GM12874 (cell line): ENCODE measurements around the gene GPR101.

ENCODE experiments used
- TF ChIP-seq, protein P1 (sequence below): IDR thresholded peaks from 2 replicates; pipeline ENCODE4 v1.5.1; 2011; ENCODE audit warnings: low read depth, mild to moderate bottlenecking, control low read depth, low read length, moderate library complexity; ENCODE audit not compliant: insufficient read depth

The GPR101 gene

DNA sequence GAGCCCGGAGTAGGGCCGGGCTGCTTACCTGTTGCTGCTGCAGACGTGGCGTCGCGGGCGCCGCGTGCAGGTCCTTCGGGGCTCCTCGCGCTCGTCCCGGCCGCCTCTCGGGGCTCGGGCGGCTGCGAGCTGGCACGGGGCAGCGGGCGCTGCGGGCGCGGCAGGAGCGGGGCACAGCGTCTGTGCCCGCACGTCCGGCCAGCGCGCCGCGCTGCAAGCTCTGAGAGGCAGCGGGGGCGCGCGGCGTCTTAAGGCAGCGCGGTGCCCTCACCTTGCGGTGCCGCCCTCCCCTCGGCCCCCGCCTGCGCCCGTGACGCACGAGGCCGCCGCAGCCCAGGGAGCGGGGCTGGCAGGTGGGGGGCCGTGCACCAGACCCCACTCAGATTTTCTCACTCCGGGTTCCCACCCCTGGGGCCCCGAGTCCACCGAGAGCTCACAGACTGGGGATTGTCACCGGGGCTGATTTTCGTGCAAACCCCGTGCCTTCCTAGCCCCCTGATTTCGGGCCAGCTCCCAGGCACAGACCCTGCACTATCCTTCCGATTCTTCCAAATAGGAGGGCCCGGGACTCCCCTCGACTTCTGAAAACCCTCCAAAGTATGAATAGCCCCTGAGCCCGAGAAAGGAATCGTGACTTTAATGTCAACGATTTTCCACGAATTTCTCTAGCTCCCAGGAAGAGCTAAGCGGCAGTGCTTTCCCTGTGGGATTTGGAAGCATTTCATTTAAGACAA lies at the start of gene GPR101:
GPR101 (minus strand) TSS at position 222 of the 734 bp plus-strand sequence. CDS start 2,321 bp downstream, outside the sequence.
- TF ChIP-seq, protein P1, sequence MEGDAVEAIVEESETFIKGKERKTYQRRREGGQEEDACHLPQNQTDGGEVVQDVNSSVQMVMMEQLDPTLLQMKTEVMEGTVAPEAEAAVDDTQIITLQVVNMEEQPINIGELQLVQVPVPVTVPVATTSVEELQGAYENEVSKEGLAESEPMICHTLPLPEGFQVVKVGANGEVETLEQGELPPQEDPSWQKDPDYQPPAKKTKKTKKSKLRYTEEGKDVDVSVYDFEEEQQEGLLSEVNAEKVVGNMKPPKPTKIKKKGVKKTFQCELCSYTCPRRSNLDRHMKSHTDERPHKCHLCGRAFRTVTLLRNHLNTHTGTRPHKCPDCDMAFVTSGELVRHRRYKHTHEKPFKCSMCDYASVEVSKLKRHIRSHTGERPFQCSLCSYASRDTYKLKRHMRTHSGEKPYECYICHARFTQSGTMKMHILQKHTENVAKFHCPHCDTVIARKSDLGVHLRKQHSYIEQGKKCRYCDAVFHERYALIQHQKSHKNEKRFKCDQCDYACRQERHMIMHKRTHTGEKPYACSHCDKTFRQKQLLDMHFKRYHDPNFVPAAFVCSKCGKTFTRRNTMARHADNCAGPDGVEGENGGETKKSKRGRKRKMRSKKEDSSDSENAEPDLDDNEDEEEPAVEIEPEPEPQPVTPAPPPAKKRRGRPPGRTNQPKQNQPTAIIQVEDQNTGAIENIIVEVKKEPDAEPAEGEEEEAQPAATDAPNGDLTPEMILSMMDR, result no peak

DNA sequence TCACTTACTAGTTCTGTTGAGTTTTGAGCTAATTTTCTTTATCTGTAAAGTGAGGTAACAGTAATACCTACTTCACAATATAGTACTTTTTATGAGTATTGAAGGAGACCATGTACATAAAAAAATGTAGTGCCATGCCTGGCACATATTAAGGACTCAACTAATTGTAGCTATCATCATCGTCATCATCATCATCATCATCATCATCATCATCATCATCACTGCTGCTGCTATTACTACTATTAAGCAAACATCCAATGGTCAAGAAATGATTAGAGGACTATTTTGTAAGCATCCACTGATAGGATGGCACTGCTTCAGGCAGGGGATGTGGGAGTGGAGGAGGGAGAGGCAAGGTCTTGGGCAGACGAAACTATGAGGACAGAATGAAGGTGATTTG lies 47.4 kb upstream of the GPR101 start:
- TF ChIP-seq, protein P1, result no peak

DNA sequence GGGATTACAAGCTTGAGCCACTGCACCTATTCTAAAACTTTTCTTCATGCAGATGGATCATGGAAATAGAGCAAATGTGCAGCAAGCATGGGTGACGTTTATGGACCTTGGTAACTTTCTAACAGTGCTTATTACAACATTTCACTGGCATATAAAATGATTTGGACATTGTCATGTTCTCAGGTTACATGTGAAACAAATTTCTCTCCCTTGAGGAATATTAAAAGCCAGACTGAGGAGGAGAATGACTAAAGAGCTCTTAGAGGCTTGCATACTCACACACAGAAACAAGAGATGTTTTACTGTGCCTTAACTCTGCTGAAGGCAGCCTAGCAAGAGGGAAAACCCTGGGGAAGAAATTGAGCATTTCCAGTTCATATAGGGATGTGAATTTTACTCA lies 38.6 kb upstream of the GPR101 start:
- TF ChIP-seq, protein P1, result no peak

DNA sequence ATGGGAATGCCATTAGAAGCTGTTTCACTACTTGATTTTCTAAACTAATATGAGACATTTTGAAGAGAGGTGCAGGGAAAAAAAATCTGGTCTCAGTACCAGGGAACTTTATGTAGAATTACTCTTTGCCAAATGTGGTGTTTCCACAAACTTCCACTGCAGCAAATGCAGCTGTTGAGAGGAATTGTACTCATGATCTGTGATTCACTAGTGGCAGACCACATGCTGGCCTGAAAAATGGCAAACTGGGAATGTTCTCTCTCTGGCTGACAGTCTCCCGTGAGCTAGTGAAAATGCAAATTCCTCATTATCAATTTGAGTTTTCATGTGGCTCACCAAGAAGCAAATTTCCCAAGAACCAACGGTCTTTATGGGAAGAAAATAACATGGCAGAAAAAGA lies 37.8 kb upstream of the GPR101 start:
- TF ChIP-seq, protein P1, result no peak

DNA sequence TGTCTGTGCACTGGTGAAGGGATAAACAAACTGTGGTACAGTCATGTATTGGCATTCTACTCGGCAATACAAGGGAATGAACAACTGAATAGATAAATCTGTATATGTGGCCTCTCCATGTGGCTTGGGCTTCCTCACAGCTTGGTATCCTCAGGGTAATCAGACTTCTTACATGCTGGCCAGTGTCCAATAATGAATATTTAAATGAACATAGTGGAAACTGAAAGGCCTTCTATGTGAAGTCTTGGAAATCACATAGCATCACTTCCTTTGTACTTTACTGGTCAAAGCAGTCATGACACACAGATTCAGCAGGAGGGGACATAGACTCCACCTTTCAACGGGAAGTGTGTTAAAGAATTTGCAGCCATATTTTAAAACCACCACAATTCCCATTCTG lies 33.4 kb upstream of the GPR101 start:
- TF ChIP-seq, protein P1, result no peak

DNA sequence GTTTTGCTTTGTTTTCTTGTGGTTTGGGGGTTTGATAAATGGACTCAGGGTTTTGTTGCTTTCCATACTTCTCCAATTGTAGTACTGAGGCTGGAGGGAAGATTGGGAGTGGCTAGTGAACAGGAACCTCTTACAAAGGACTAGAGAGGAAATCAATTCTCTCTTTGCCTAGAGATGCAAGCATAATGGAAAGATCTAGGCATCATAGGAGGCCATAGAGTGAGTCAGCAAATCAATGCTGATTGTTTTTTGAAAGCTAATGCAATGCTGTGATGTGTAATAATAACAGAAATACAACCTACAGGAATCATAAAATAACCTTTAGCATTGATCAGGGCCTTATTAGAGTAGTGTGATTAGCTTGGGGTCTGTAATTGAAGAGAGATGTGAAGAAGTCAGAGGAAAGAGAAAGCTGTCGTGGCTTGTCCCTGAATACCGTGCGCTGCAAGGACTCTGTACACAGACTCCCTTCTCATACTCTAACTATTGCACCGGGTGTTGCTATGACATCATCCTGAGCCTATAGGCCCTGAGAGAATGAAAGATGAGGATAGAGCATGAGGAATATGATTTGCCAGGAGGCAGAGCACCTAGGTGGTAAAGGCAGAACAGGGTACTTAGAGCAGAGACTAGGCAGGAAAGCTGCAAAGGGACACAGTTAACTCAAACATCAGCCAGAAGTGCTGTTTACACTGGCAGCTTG lies 29.3 kb upstream of the GPR101 start:
- TF ChIP-seq, protein P1, result no peak

DNA sequence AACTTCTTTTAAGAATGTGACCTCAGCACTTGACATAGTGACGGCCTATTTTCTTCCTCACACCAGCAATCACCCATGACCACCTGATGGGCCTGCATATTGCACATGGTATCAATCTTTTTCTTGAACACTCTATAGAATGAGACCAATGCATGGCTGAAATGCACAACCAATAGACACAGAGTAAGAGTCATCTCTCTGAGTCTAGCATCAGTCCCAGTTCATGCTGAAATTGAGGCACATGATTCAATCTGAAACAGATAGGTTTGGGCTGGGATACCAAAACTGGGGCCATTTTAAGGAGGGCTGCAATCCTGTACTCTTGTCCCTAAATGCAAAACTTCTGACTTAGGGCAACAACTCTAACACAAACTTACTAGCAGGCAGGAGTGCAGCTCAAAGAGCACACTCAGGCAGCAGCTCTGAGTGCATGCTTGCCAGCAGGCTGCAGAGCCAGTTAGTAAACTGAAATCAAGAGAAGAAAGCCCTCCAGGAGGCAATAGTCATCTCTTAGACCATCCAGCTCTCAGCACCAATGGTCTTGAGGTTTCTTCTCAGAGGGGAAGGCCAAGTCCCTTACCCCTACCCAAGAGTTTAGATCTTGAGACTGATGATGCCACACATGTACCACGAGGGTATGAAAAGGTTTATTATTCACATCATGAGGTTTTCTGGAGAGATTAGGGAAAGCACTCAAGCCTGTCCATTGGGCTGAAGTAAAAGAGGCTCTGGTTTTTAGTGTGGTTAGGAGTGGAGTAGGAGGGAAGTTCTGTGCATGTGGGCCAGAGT lies 24.7 kb upstream of the GPR101 start:
- TF ChIP-seq, protein P1, result no peak
